NCI-H2107 treated with DMSO at 0.1 percent for 48 hours (cell line): ENCODE data around the gene JAZF1.
"Not testable (repeated sequence)": the region's sequence is repeated elsewhere in the genome, so short reads cannot be mapped to it uniquely, and the experiment has no call there.

ENCODE experiments used
- DNase-seq: peaks from one replicate; lab custom pipeline; 2025; ENCODE audit not compliant: unreplicated experiment; lab: John Stamatoyannopoulos, UW

The JAZF1 gene

DNA sequence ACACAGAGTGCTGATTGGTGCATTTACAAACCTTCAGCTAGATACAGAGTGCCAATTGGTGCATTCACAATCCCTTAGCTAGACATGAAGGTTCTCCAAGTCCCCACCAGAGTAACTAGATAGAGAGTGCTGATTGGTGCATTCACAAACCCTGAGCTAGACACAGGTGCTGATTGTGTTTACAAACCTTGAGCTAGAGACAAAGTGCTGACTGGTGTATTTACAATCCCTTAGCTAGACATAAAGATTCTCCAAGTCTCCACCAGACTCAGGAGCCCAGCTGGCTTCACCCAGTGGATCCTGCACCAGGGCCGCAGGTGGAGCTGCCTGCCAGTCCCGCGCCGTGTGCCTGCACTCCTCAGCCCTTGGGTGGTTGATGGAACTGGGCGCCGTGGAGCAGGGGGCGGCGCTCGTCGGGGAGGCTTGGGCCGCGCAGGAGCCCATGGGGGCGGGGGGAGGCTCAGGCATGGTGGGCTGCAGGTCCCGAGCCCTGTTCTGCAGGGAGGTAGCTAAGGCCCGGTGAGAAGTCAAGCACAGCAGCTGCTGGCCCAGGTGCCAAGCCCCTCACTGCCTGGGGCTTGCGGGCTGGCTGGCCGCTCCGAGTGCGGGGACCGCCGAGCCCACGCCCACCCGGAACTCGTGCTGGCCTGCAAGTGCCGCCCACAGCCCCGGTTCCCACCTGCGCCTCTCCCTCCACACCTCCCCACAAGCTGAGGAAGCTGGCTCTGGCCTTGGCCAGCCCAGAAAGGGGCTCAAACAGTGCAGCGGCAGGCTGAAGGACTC, 323.7 kb downstream of the JAZF1 start:
- DNase-seq, result not testable (repeated sequence)

DNA sequence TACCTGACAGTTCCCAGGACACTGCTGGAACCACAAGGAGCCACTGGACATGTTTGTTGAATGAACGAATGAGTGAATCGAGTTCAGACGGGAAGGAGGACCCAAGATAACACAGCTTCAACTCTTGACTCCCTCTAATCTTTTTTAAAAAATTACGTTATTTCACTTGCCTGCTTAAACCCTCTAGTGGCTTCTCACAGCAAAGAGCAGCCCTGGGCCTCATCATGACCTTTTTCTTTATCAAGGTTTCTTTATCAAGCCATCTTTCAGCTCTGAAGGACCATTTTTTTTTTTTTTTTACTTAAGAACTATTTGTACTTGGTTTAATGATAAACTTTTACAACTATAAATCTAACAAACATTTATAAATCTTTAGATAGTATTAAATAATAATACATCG, 330.1 kb downstream of the JAZF1 start:
- DNase-seq, result no peak

DNA sequence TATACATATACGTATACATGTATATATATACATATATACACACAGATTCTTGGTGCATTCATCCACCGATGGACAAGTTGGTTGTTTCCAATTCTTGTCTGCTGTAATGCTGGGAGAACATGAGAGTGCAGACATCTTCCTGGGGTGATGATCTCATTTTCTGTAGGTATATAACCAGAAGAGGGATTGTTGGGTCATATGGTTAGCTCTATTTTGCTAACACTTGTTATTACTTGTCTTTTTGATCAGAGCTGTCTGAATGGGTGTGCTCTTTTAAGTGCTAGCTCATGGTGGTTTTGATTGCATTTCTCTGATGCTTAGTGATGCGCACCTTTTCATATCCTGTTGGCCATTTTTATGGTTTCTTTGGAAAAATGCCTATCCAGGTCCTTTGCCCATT, 334.2 kb downstream of the JAZF1 start:
- DNase-seq, result no peak

DNA sequence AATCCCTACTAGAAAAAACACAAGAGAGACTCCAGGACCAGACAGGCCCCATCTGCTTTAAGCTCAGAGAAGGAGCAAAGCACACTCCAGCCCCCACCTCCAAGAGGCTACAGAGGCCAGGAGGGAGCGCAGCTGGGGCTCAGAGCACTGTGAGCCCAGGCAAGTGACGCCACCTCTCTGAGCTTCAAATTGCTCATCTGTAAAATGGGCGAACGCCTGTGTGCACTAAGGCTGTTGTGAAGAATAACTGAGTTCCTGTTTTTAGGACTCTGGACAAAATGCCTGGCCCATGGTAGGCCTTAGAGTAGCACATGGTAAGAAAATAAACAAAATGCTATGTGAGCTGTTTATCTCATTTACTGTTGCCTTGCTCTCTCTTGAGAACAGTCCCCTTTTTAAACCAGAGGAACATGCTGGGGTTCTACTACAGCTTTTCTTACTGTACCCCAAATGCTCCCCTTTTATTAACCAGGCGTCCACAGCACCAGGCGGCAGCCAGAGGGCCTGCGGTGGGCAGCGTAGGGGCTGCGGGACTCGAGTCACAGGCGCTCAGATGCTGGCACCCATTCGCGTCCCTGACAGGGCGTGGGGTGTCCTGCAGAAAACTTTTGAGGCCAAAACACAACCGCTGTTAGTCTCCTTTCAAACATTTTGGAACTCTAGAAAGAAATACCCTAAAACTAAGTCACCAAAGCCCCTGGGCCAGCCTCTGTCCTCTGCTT, 336.9 kb downstream of the JAZF1 start:
- DNase-seq, result no peak

DNA sequence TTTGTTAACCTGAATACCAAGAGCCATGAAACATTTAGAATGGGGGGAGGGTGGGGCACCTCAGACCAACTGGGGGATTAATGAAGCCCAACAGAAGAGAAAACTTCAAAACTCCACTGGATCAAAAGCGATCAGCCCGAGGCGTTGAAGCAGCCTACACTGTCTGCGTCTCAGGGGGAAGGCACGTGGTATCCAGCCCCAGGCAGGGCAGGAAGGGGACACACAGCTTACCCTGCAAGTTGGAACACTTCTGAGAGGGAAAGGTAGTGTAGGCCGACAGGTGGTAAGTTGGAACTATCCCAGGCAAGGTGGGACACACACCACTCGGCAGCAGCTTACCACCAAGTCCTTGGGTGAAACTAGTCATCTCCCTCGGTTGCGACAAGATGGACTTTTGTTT, 337.7 kb downstream of the JAZF1 start:
- no peak for DNase-seq

DNA sequence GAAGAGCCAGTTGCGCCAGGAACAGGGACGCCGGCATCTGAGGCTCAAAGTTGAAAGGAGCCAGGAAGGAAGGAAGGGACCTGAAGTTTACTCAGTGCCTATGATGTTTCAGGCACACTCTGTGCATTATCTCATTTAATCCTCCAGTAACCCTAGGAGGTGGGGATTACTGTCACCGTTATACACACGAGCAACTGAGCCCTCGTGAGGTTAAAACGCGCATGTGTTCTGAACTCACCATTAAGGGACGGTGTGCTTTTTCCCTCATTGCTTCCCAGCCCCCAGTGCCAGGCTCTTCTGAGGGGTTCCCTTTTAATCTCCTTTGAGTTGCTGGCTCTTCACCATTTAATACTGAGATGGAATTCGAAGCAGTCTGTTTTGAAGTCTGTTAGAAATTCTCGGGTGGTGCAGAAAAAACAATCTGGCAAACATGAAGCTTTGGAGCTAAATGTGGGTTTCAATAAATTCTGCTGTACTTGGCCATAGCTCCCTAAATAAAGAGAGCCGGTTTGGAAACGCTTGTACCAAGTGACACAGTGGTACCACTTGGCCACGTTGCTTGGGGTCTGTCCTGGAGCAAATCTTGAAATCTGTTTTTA, 338.4 kb downstream of the JAZF1 start:
- DNase-seq, result no peak

DNA sequence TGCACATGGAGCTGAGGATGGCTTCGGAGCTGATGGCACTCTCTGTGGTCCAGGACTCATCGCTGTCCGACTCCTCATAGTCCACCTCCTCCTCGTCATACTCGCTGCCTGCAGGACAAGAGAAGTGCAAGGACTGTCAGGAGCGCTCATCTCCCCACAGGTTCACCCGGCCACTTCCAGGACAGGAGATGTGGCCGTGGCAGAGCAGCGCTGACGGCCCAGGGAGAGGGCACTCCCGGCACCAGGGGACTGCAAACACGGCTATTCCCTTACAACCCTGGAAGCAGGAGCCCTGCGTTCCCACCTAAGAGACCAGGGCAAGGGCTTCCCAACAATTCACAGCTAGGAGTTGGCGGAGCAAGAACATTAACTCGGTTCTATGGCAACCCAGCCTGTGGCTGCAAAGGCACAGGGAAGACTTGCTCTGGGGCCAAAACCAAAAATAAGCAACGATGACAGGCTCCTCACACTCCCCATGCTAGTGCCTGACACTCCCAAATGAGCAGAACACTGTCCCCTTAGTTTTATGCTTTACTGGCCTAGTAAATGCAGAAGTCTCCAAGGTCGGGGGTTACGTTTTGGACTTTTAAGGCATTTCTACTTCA, 339.7 kb downstream of the JAZF1 start:
- DNase-seq, result no peak

DNA sequence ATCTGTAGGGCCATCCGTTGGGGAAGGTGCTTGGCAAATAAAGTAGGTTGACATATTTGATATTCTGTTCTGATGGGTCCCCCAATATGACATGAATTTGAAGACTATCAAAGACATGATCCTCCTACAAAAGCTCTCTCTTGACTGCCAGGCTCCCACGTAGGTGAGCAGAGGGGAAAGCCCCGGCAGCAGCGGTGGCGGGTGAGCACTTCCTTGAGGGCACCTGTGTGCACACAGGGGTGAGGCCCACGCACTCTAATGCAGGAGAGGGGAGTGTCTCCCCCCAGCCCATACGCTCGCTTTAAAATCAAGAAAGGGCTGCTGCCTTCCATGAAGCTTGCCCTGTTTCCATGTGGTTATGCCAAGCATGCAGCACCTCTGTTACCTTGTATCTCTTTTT, 340.3 kb downstream of the JAZF1 start:
- no peak for DNase-seq

DNA sequence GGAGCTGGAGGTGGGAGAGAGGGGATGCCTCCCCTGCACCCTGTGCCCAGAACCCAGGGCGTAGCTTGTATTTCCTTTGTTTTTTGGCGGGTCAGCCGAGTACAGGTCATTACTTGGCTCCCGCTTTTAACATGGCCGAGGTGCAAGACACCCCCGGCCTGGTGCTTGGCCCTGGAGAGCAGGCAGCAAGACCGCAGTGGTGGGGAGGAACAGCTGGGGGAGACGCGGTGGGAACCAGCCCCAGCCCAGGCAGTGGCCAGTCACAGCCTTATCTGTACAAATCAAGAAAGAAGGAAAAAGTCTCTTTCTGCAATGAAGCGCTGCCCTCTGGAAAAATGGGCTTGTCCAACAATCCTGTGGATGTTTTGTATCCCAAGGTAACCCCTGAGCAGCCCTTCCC, 341.5 kb downstream of the JAZF1 start:
- DNase-seq, result no peak

DNA sequence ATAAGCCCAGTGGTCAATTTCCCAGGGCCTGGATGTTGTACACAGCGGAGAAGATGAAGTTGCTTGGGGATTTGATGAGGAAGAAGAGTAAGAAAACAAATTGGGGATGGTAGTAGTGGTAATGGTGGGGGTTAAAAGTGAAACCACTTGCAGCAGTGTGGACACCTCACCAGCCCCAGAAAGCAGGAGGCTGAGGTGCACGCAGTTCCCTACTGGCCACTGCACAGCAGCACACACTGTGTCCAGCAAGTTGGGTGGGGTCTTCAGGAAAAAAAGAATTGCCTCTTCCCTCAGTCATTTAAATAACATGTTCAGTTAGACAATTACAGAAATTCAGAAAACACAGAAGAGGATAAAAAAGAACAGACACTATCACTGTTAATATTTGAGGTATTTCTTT, 344.1 kb downstream of the JAZF1 start:
- DNase-seq, result no peak

DNA sequence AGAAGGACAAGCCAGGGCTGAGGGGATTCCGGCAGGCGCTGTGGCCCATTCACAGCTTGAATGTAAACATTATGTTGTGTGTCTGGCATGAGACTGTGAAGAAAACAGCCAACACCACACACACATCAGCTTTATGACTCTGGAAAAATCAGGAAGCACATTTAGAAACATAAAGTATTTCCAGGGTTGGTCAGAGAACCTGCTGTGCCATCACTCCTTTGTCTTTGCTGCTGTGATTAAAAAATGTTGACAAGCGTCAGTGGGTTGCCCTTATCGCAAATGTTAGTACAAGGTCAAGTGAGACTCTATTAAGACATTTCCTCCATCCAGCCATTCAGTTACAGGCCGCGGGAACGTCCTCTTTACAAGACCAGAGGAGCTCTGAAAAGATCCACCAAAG, 345.2 kb downstream of the JAZF1 start:
- no peak for DNase-seq

DNA sequence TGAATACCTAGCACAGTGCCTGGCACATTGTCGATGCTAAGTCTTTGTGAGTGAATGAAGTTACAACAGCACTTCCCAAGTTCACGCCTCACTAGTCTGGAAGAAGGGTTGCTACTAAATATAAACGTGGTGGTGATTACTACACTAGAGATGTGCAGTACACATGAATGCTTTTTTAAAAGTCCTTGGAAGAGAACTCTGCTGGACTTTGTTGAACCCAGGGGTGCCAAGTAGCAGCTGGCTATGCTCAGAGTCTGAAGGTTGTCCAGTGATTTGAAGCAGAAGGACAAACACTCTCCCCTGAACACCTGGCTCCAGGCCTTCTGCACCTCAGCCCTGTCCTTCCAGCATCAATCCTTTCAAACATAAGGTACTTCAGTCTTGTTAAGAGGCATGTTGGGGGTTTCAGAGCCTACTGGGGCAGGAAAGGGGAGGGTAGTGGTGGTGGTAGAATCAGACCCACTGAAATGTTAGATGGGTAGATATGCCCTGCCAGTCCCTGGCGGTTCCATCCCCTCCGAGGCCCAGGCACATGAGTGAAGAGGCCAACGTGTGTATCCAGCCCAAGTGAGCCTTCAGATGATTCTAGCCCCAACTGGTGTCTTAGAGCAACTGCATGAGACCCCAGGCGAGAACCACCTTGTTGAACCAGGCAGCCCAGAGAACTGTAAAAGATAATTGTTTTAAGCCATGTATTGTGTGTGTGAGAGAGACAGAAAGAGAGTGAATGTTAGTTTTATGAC, 346.2 kb downstream of the JAZF1 start:
- DNase-seq, result no peak

DNA sequence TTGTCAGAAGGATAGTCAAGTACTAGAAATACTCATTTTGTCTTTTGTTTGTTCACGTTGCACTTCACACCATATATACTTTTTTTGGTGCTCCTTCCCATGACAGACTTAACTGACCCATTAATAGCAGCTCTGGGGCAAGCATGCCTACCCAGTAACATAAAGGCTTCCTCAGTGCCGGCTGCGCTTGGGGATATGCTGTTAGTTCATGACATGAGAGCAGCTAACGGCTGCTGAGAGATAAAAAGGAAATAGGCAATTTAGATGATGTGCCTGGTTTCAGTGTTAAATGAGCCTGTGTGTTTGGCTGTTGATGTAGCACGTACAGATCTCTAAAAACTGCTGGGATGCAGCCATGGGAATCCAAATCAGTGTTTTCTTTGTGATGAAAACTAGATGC, 354.2 kb downstream of the JAZF1 start:
- DNase-seq, result no peak

DNA sequence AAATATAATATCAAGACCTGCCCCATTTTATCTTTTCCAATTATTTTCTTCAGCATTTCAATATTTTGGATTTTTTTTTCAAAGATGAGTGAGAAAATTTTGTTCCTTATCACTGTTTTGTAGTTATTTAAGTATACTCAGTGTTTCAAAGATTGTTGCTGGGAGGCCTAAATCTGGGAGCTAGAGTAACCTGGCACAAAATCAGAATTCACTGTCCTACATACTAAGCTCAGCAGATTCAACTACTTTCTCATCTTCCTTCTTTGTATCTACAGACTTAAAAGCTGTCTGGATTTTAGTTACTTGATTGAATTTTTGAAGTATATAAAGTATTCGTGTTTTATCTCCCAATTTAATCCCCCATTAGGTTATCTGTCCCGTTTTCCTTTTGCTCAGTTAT, 354.7 kb downstream of the JAZF1 start:
- DNase-seq, result no peak

DNA sequence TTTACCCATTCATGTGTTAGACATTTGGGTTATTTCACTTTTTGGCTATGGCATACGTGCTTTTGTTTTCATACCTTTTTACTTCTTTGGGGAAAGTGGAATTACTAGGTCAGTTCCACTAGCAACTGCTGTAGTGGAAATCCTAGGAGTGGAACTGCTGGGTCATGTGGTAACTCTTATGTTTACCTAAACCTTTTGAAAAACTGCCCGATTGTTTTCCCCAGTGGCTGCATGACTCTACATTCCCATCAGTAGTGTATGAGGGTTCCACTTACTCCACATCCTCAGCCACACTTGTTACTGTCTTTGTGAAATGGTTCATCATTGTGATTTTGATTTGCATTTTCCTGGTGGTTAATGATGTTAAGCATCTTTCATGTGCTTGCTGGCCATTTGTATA, 358.4 kb downstream of the JAZF1 start:
- no peak for DNase-seq

DNA sequence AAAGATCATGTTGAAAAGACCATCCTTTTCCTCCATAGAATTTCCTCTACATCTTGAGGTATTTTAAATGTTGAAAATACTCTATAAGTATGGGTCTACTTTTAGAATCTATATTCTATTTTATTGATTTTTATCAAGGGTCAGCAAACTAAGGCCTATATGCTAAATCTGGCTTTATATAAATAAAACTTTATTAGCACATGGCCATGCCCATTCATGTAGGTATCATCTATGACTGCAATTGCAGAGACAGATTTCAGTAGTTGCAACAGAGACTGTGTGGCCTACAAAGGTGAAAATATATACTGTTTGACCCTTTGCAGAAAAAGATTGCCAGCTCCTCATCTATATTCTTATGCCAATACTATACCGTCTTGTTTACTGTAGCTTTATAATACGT, 367.9 kb downstream of the JAZF1 start:
- no peak for DNase-seq

DNA sequence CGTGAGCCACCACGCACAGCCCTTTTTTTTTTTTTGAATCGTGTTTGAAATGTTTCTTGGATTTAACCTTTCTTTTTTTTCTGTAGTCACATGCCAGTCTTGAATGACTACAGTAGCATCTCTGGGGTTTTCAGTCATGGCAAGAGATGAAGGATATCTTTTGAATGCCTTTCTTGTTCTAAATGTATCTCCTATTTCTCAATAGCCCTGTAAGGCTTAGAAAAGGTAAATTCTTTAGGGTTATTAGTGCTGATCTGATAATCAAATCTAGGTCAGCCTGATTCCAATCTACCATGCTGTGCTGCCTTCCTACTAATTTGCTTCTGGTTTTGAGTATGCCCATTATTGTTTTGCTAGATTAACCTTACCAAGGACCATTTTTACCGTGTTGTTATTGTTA, 370.4 kb downstream of the JAZF1 start:
- DNase-seq, result no peak

DNA sequence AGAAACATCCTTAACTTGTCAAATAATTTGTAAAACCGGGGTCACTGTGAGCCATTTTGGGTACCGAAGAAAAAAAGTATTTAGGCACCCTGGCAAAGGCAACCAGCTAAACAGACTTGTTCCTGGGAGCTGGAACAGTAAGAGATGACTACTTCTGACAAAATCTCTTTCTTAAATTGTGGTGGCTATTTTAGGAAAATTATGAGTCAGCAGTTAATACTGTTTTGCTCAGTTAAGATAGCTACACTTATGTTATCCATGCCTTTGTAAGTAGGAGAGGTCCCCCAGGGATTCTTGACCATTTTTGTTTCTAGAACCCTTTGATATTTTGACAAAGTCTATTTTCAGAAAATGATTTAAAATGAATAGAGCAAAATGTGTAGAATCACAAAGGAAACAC, 372.0 kb downstream of the JAZF1 start:
- DNase-seq, result no peak

DNA sequence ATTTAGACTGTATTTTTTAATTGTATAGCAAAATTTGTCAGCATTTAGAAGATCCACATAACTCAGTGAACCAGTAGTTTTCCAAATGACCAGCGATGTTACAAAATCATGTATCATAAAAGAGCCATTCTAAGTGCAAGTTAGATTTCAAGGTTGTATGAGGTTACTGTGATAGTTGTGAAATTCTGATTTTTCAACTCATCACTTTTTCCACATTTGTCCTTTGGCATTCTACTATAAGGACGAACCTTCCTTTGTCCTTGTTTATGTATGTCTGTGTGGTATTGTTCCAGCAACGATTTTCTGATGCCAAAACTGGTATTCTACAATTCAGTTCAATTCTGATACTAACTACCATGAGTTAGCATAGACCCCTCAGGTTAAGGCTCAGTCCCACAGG, 376.5 kb downstream of the JAZF1 start:
- DNase-seq, result no peak

DNA sequence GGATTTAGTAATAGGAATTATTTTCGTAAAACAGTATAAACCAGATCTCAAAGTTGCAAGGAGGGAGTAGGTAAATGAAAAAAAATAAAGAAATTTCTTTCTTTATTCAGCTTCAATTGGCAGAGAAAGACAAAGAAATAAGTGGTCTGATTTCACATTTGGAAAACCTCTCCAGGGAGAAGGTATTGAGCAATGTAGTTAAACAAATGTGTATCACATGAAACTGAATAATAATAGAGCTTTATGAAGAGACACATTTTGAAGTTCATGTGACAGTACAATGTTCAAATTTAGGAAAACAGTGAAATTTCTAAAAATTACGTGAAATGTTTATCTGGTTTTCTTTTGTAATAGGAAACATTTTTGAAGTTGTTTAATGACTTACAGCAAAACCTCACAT, 377.6 kb downstream of the JAZF1 start:
- DNase-seq, result no peak

DNA sequence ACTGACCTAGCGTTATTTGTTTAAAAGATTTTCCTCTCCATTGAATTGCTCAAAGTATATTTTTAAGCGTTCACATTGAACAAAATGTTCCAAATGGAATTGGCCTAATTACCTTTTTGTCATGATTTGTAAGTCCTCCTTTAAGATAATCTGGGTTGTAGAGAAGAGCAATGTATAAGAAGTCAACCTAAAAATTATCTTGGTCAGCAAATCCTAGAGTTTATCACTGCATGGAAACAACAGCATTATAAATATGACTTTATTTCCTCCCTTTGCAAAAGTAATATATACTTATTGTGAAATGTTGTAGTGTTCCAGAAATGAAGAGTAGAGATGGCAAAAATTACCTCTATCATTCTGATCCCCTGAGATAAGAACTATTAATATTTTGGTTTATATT, 381.4 kb downstream of the JAZF1 start:
- no peak for DNase-seq
